NB4 (cell line): ENCODE results near the gene TBX5.

ENCODE experiments used
- DNase-seq: peaks from one replicate; pipeline ENCODE4 v3.0.0; 2010; ENCODE audit warnings: low read depth
- H3K4me3 ChIP-seq: one replicate; pipeline ENCODE4 v1.5.1; 2011; ENCODE audit warnings: mild to moderate bottlenecking, low read depth, low read length, moderate library complexity
- MYC ChIP-seq: IDR thresholded peaks from 2 replicates; pipeline ENCODE4 v1.6.1; 2011; ENCODE audit warnings: low read depth, low read length
- POLR2A ChIP-seq: IDR thresholded peaks from 2 replicates; pipeline ENCODE4 v1.6.1; 2011; ENCODE audit warnings: mild to moderate bottlenecking; ENCODE audit not compliant: insufficient read length; ENCODE audit errors: extremely low read depth
- TF ChIP-seq, protein P1 (sequence below): IDR thresholded peaks from one replicate; pipeline ENCODE4 v1.5.1; 2012; ENCODE audit warnings: low read depth, low read length
- TF ChIP-seq, protein P2 (sequence below): IDR thresholded peaks from 2 replicates; pipeline ENCODE4 v1.6.1; 2011; ENCODE audit warnings: low read depth, low read length

Gene TBX5

DNA sequence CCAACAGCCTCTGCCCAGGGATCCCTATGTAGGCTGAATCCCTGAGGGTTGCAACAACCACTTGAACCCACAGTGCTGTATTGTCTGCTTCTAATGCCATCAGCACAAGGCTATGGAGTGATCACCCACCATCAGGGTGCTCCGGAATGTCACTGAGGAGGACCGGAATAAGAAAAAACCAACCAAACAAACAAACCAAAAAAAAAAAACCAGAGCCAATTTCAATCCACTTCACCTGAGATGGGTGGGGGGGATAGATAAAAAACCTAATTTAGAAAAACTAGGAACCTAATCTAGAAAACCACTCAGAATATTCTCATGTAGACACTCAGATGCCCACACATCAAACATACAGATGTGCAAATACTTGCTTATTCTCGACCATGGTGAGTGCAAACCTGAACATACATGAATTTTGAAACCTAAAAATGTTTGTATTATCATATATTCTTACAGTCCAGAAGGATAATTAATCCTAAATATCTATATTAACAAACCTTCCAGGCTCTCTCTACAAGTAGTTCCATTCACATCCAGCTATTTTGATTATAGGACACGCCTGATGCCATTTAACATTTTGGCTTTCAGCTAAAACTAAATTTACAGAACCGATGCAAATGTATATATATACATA, 3.7 kb downstream of the TBX5 start:
- H3K4me3 ChIP-seq, result no peak overlapping the region

DNA sequence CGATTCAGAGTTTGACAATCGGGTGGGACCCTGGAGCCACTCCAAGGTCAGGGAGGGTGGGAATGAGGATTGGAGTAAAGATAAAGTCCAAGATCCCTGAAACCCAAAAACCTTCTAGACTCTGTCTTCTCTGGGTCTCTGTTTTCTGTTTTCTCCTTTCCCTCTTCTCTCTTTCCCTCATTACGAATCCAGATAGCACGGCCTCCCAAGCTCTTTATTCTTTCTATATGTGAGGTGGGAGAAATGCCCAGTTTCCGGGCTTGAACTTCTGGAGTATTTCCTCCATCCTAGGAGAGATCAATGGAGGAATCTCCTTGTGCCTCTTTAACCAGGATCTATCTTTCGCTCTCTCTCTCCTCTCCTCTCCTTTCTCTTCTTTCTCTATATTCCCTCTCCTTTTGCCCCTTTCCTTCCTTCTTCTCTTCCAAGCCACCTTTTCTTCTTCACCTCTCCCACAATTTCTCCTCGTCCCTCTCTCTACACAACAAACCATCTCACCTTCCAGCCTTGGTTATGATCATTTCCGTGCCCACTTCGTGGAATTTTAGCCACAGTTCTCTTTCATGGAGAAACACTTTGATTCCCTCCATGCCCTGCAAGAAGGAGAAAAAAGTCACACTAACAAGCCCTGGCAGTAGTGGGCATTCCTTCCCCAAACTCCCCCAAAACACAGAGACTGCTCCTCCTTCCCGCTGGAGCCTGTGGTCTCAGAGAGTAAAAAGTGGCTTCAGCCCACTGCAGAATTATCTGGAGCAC, 4.4 kb downstream of the TBX5 start:
- H3K4me3 ChIP-seq, result no peak overlapping the region
- TF ChIP-seq MYC (no peak), POLR2A (no peak)
- TF ChIP-seq, protein P1, sequence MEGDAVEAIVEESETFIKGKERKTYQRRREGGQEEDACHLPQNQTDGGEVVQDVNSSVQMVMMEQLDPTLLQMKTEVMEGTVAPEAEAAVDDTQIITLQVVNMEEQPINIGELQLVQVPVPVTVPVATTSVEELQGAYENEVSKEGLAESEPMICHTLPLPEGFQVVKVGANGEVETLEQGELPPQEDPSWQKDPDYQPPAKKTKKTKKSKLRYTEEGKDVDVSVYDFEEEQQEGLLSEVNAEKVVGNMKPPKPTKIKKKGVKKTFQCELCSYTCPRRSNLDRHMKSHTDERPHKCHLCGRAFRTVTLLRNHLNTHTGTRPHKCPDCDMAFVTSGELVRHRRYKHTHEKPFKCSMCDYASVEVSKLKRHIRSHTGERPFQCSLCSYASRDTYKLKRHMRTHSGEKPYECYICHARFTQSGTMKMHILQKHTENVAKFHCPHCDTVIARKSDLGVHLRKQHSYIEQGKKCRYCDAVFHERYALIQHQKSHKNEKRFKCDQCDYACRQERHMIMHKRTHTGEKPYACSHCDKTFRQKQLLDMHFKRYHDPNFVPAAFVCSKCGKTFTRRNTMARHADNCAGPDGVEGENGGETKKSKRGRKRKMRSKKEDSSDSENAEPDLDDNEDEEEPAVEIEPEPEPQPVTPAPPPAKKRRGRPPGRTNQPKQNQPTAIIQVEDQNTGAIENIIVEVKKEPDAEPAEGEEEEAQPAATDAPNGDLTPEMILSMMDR, result no peak
- TF ChIP-seq, protein P2, sequence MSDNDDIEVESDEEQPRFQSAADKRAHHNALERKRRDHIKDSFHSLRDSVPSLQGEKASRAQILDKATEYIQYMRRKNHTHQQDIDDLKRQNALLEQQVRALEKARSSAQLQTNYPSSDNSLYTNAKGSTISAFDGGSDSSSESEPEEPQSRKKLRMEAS, result no peak
- DNase-seq, result no peak

More for the DNA sequence above, 3.7 kb downstream of the TBX5 start:
- TF ChIP-seq POLR2A, result no peak
- no peak for TF ChIP-seq MYC
- TF ChIP-seq, protein P2, result no peak
- TF ChIP-seq, protein P1, result no peak
- no peak for DNase-seq

DNA sequence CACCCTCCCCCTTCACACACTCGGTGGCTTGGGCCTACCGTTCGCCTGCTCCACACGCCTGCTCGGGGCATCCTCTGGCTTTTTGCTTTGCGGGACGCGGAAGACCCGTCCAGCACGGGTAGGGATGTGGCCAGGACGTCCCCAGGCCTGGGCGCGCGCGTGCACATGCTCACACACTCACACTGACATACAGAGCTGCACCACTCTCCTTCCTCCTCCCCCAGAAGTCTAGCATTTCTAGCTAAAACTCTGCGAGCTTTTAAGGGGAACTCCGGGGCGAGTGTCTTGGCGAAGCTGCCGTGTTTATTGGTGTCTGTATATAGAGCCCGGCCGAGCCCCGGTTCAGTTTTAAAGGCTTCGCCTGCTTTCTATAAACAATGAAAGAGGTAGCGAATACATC, 5.0 kb downstream of the TBX5 start:
- DNase-seq, result no peak
- no peak overlapping the region for H3K4me3 ChIP-seq
- TF ChIP-seq POLR2A, result no peak
- TF ChIP-seq, protein P2, result no peak
- TF ChIP-seq, protein P1, result no peak

DNA sequence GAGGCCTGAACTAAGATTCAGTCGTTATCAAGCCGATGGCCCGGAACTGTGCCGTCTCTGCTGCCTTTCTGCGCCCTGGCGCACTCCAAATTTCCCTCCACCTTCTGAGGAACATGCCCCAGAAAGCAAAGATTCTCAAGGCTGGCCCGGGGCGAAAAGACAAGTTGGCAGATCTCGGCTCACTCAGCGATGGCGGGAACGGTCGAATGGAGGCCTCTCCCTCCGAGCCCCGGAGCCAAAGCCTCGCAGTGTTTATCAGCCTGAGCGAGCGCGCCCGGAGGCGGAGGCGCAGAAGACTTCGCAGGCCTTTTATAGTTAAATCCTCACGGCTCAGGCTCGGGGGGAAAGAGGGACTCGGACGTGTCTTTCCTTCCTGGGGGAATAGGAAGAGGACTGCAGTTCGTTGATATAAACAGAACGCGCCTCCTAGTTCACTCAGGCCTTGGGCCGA, 5.6 kb downstream of the TBX5 start:
- DNase-seq, result no peak
- no peak overlapping the region for H3K4me3 ChIP-seq
- TF ChIP-seq, protein P2, result no peak
- TF ChIP-seq, protein P1, result no peak

DNA sequence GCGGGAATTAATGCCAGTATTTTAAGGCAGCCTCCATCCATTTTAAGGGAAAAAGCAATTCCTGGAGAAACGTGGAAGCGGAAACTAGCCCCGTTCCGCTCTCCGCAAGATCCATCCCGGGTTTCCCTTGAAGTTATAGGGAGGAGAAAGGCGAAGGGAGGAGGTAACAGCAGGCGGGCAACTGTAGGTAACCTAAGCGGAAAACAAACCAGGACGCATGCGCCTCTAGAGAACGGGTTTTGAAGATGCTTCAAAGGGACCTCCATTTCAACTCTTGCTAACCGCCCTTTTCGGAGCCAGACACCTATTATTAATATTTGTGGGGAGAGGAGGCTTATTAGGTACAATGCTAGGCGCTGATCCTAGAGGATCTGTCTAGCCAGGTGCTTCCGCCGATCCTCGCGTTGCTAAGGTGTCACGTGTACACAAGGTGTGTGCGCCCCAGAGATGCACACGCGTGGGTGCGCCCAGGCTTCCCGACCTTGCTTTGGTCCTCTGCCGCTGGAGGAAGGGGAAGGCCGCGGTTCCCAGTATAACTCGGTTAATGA, 6.2 kb downstream of the TBX5 start:
- H3K4me3 ChIP-seq, result no peak overlapping the region
- no peak for TF ChIP-seq MYC
- TF ChIP-seq, protein P2, result no peak
- TF ChIP-seq POLR2A, result no peak
- TF ChIP-seq, protein P1, result no peak
- DNase-seq, result no peak
